Thoracic aorta (tissue), 2 donors: Measurements from ENCODE around the gene HERC3. TPM values are rescaled to one million over a fixed set of nuclear protein-coding genes. Genes with fewer than 3 reads are reported as not detected.

ENCODE experiments used
- ATAC-seq: fragments of 150-250 bp; one replicate; pipeline ENCODE4 v1.8.0; 2017; ENCODE audit warnings: low read depth; ENCODE audit not compliant: insufficient number of reproducible peaks, low FRiP score
- DNase-seq: peaks from one replicate; pipeline ENCODE4 v3.0.0-alpha.2; 2020; ENCODE audit warnings: low spot score
- H3K27ac ChIP-seq, 2 donors: fragments of 200-600 bp; sonication (generic); 1 replicate in 1 of 2; 2 replicates in 1 of 2; pipeline ENCODE4 v1.5.1; 2016; ENCODE audit warnings: mild to moderate bottlenecking in 2 of 2, moderate library complexity in 2 of 2
- H3K27me3 ChIP-seq: fragments of 200-600 bp; sonication (generic); replicated peaks from 2 replicates; pipeline ENCODE4 v1.6.0; 2016; ENCODE audit warnings: mild to moderate bottlenecking; ENCODE audit not compliant: insufficient read depth
- H3K36me3 ChIP-seq: fragments of 200-600 bp; sonication (generic); one replicate; pipeline ENCODE4 v1.5.1; 2016
- H3K4me1 ChIP-seq, 2 donors: fragments of 200-600 bp; sonication (generic); 1 replicate in 1 of 2; 2 replicates in 1 of 2; pipeline versions ENCODE4 v1.5.1 to v1.6.0; 2016; ENCODE audit warnings: low read depth in 2 of 2, mild to moderate bottlenecking in 1 of 2; ENCODE audit not compliant: control insufficient read depth in 1 of 2
- H3K4me3 ChIP-seq: fragments of 200-600 bp; sonication (generic); 2 replicates; pipeline ENCODE4 v1.5.1; 2016; ENCODE audit warnings: mild to moderate bottlenecking
- H3K9me3 ChIP-seq: fragments of 200-600 bp; sonication (generic); 2 replicates; pipeline ENCODE4 v1.5.1; 2016
- total RNA-seq, 2 donors: library from RNA; depleted of rRNA; stranded (reverse); fragments of >200 nt; gene quantifications; one replicate each; pipeline versions ENCODE4 v1.1.0 to v1.2.3, GENCODE V29; 2016
- TF ChIP-seq, protein P1 (sequence below): fragments of 200-600 bp; sonication (generic); IDR thresholded peaks from one replicate; pipeline ENCODE4 v1.5.1; 2019; ENCODE audit warnings: antibody characterized with exemption

The HERC3 gene
- total RNA-seq, 2 donors from 2014 or later = 34.5 to 51.4 TPM

GRCh38 chr4:88722276-88722780 lies 130.0 kb downstream of the HERC3 start:
- Histone ChIP-seq H3K27ac (peak overlapping the region; percentile 20 to 63), H3K4me3 (no peak overlapping the region), H3K27me3 (no peaks in the 10 kb centered on the region), H3K36me3 (peaks cover 18% of the 10 kb centered on the region), H3K9me3 (peaks cover 7% of the 10 kb centered on the region), H3K4me1 (peaks cover 26 to 48% of the 10 kb centered on the region in 2 donors)
- no peak for DNase-seq
- TF ChIP-seq, protein P1, sequence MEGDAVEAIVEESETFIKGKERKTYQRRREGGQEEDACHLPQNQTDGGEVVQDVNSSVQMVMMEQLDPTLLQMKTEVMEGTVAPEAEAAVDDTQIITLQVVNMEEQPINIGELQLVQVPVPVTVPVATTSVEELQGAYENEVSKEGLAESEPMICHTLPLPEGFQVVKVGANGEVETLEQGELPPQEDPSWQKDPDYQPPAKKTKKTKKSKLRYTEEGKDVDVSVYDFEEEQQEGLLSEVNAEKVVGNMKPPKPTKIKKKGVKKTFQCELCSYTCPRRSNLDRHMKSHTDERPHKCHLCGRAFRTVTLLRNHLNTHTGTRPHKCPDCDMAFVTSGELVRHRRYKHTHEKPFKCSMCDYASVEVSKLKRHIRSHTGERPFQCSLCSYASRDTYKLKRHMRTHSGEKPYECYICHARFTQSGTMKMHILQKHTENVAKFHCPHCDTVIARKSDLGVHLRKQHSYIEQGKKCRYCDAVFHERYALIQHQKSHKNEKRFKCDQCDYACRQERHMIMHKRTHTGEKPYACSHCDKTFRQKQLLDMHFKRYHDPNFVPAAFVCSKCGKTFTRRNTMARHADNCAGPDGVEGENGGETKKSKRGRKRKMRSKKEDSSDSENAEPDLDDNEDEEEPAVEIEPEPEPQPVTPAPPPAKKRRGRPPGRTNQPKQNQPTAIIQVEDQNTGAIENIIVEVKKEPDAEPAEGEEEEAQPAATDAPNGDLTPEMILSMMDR = no peak
- no peak for ATAC-seq

GRCh38 chr4:88722828-88723227 lies 130.5 kb downstream of the HERC3 start:
- Histone ChIP-seq H3K4me3 (no peak overlapping the region), H3K36me3 (peaks cover 21% of the 10 kb centered on the region), H3K4me1 (peaks cover 26 to 53% of the 10 kb centered on the region in 2 donors), H3K9me3 (peaks cover 2% of the 10 kb centered on the region), H3K27me3 (no peaks in the 10 kb centered on the region), H3K27ac (peak overlapping the region; percentile 18 to 31)
- TF ChIP-seq, protein P1 = no peak
- ATAC-seq (no peak), DNase-seq (no peak)

DNA sequence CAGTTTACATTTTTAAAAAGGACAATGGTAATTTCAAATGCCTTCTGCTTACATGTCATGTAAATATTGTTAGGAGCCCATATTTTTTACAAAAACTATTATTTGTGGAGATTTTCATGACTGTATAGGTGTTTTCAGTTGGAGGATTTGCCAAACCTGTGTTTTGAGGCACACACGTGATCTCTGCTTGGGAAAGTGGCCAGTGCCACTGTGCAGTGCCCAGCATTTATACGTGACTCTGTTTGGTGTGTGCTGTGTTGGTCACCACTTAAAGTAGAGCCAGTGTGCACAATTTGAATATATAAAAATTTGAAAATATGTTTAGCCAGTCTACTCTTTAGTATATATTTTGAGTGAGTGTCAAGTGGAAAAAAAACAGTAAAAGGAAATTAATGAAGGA lies 132.1 kb downstream of the HERC3 start:
- H3K27me3 ChIP-seq = no peaks in the 10 kb centered on the region
- ATAC-seq (no peak), DNase-seq (no peak)
- H3K4me3 ChIP-seq = no peak overlapping the region
- peaks cover 25% of the 10 kb centered on the region for H3K36me3 ChIP-seq
- peaks cover 26 to 62% of the 10 kb centered on the region in 2 donors for H3K4me1 ChIP-seq
- TF ChIP-seq, protein P1 = no peak
- H3K9me3 ChIP-seq = no peaks in the 10 kb centered on the region
- H3K27ac ChIP-seq = no peak overlapping the region

GRCh38 chr4:88725143-88725542 lies 132.9 kb downstream of the HERC3 start:
- no peaks in the 10 kb centered on the region for H3K27me3 ChIP-seq
- DNase-seq = no peak
- peaks cover 22 to 61% of the 10 kb centered on the region in 2 donors for H3K4me1 ChIP-seq
- no peak overlapping the region for H3K4me3 ChIP-seq
- peaks cover 27% of the 10 kb centered on the region for H3K36me3 ChIP-seq
- H3K9me3 ChIP-seq = no peaks in the 10 kb centered on the region
- no peak overlapping the region for H3K27ac ChIP-seq
- ATAC-seq = no peak
- TF ChIP-seq, protein P1 = no peak

DNA sequence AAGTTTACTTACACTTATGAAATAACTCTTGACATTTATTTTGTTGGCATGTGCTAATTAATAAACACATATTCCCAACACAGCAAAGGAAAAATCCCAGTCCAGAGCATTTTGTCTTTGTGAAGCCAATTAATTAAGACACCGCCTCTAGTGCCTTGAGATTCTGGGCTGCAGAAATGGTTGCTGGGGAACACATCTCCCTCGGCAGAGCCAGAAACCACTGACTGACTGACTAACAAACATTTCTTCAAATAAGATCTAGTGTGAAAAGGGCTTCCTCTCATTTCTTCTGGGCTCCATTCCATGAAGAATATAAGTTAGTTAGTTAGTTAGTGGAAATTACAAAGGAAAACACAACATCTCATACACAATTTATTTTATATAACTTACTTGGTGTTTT lies 133.7 kb downstream of the HERC3 start:
- no peak overlapping the region for H3K4me3 ChIP-seq
- H3K27me3 ChIP-seq = no peaks in the 10 kb centered on the region
- H3K9me3 ChIP-seq = no peaks in the 10 kb centered on the region
- H3K27ac ChIP-seq = no peak overlapping the region
- DNase-seq (no peak), ATAC-seq (no peak)
- TF ChIP-seq, protein P1 = no peak
- peaks cover 14 to 52% of the 10 kb centered on the region in 2 donors for H3K4me1 ChIP-seq
- H3K36me3 ChIP-seq = peaks cover 36% of the 10 kb centered on the region
